IPS DF 4.7 (cell line): ENCODE data around the gene NEAT1.

Experiments used
- DNase-seq: peaks from one replicate; pipeline ENCODE4 v3.0.0-alpha.2; 2013; ENCODE audit warnings: low spot score; ENCODE audit errors: extremely low read depth

The NEAT1 gene

DNA sequence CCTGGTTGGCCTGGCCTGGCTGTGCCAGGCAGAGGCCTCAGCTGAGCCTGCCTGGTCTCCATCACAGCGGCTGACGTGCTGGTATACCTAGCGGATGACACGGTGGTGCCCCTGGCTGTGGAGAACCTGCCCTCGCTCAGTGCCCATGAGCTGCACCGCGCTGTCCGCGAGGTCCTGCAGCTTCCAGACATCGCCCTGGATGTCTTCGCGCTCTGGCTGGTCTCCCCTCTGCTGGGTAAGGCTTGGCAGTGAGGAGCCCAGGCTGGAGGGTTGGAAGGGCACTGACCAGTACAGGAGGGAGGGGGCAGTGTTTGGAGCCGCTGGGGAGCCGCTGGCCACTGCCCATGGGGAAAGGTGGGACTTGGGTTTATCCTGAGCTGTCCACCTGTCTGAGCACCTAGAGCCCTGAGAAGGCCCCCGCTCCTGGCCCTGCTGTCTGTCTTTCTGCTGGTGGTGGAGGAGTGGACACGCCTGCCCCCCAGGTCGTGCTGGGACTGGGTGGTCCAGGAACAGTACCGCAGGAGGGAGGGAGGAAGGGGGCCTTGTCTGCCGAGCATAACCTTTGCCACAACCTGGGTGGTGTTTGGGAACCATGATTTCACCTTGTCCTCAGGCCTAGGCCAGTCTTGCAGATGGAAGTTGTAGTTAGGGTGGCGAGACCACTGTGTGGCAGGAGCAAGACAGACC is 33.2 kb upstream of the NEAT1 start:
- DNase-seq, result no peak

DNA sequence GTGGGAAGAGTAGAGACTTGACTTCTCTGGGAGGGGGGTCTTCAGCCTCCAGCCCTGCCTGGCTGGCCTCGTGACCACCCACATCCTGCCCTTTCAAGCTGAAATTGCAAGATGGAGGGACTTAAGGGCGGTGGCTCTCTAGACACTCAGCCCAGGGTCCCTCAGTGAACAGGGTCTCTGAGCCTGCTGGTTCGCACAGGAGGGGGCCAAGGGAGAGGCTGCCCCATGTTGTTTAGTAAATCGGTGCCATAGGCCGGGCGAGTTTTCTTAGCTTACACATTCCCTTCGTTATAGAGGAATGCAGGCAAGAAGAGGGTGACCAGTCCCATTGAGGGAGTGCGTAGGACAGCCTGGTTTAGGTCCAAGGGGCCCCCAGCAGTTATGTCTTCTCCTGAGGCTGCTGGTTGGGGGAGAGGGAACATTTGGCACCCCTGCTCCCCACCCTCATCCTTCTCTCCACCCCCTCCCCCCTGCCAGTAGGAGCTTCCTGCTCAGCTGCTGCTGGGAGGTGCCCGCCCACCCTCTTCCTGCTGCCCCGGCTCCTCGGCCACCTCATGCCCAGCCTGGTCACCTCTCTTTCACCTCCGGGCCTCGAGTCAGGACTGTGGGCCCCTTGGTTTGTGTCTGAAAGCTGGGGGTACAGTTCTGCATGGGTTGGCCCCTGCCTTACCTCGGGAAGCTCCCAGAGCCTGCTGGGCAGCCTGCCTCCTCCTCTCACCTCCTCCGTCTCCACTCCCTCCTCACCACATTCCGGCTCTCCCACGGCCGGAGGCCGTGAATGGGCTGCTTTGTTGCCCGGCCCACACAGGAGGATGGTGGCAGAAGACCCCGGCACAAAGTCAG is 32.3 kb upstream of the NEAT1 start:
- no peak for DNase-seq

DNA sequence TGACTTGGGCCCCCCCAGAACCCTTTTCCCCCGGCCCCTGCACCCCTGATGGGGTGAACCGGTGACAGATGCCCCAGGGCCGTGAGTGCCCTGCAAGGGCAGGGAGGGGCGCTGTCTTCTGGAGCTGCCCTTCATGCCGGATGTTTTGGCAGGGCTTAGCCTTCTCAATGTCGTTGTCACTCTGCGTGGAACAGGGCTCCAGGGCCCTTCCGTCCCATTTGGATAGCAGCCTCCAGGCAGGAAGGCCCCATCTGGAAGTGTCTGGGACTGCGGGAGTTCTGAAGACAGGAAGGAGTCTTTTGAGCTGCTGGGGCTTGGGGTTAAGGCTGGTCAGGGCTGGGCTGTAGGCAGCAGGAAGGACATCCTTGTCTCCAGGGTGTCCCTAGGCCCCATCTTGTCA is 31.6 kb upstream of the NEAT1 start:
- DNase-seq, result no peak

DNA sequence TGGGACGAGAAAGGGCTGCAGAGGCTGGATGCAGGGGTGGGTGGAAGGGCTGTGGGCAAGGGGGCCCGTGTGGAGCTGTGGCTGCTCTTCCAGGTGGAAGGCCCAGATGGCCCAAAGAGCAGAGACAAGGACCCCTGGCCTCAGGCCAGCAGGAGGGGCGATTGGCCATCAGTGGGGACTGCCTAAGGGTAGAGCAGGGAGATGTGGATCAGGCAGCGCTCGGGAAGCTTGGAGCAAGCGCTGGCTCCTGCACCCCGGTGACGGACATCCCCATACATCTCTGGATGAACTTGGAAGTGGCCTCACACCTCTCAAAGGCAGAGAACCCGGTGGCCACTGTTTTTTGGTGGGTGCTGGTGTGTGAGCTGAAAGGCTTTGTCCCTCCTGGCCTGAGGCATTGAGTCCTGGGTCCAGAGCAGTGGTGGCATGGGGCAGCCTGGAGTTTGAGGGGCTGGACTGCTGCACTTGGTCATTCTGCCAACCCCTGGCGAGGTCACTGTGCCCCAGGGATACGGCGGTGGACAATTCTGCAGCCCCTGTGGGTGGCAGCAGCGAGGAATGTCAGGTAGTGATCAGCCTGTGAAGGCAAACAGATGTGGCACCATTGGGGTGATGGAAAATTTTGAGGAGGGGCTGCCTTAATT is 30.3 kb upstream of the NEAT1 start:
- no peak for DNase-seq

DNA sequence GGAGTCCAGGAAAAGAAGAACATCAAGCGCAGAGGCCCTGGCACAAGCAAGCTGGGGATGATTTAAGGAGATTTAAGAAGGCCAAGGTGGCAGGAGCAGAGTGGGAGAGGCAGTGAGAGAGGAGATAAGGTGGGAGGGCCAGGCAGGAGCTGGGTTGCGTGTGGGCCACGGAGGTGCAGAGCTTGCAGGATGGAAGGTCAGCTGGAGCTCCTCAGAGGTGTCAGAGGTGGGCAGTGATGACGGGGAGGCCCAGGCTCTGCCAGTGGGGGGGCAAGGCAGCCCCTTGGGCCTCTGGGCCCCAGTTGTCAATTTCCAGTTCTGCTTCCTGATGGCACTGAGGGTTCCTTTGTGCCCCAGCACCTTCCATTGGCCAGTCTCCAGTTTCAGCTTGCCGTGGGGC is 29.7 kb upstream of the NEAT1 start:
- DNase-seq, result no peak

DNA sequence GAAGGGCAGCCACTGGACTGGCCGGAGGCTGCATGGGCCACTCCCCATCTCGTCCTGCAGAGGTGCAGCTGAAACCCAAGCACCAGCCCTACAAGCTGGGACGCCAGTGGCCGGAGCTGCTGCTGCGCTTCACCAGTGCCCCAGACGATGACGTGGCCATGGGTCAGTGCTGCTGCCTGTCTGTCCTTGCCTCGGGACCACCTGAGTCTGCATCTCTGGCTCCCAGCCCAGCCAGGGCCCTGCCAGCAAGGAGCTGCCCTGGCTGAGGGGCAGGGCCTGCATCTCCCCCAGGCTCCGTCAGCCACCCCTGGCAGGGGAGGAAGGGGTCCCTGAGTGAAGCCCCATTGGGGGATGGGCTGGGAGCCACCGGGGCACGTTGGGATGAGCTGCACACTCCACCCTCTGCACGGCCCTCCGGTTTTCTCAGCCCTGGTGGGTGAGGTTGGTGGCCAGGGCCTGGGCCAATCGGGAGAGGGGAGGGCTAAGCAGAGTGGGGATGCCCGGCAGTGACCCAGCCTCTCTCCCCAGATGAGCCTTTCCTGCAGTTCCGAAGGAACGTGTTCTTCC is 29.0 kb upstream of the NEAT1 start:
- no peak for DNase-seq

DNA sequence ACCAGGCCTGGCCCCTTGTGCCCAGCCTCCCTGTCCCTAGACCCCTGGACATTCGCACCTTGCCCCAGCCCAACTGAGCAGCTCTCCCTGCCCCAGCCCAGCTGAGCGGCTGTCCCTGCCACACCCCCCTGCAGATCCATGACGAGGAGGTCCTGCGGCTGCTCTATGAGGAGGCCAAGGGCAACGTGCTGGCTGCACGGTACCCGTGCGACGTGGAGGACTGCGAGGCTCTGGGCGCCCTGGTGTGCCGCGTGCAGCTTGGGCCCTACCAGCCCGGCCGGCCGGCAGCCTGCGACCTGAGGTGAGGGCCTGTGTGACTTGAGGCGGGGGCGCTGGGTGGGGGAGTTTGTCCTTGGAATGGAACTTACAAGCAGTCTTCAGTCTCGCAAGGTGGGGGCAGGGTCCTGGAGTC is 28.5 kb upstream of the NEAT1 start:
- DNase-seq, result no peak

DNA sequence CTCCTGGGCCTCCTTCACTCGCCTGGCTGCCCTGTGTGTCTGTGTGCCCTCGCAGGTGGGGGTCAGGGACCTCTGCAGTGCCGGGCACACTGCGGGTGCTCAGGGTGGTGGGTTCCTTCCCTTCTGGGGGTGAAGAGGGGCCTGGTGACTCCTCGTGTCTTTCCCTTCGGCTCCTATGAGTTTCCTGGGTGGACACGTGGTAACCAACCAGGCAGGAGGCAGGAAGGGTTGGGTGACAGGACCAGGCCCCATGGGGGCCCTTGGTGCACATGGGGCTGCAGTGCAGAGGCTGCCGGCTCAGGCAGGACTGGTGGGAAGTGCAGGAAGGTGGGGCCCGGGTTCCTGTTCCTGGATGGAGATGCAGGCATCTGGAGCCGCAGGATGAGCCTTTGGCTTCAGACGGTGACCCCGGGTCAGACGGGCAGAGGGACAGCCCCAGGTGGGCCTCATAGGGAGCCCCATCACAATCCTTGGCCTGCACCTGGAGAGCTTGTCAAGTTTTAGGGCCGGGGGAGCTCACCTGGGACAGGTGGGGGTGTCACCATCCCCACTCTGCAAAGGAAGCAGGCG is 26.6 kb upstream of the NEAT1 start:
- DNase-seq, result no peak

DNA sequence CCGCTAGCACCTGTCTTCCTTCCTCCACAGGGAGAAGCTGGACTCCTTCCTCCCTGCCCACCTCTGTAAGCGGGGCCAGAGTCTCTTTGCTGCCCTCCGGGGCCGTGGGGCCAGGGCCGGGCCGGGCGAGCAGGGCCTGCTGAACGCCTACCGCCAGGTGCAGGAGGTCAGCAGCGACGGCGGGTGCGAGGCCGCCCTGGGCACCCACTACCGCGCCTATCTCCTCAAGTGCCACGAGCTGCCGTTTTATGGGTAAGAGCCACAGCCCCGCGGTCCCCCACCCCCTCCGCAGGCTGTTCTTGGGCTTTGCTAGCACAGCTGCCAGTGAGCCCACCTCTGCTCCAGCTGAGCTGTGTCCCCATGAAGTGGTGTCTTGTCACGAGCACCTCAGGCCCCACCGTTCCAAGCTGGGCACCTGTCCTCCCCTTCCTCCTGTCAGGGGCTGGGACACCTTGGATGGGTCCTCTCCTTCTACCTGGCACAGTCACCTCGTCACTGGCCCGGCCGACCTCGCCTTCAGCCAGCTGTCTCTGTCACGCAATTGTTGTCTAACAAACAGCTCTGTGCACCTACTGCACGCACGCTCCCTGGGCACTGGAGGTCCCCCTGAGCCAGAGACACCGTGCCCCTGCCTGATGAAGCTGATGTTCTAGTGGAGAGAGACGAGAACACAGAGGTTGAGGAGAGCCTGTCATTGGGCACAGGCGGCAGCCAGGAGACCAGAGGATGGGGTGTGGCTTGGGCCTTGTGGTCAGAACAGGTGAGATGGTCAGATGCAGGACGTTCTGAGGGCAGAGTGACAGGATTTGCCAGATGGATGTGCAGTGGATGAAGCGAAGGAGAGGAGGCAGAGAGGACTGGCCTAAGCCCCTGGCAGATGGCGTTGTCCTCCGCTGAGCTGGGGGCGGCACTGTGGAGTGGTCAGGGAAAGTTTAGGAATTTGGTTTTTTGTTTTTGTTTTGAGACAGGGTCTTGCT is 25.5 kb upstream of the NEAT1 start:
- DNase-seq, result no peak

DNA sequence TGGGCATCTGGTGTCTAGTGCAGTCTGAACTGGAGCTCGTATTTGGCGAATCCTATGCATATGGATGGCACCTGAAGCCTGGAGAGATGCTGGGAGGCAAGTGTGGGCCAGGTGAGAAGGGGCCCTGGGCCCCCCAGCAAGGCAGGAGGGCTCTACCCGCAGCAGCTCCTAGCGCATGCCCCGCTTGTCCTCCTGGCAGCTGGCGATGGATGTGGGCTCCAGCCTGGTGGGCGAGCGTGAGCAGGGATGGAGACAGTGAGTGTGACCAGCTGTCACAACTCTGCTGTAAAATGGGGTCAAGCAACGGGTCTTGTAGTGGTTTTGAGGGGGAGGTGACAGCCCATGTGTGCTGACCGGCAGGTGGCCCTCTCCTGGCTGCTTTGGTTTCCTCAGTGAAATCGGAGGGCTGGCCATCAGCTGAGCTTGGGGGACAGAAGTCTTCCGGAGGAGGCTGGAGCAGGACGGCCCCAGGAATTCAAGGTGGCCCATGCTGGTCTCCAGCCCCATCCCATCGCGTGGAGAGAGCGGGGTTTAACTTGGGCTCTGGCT is 24.2 kb upstream of the NEAT1 start:
- DNase-seq, result no peak

DNA sequence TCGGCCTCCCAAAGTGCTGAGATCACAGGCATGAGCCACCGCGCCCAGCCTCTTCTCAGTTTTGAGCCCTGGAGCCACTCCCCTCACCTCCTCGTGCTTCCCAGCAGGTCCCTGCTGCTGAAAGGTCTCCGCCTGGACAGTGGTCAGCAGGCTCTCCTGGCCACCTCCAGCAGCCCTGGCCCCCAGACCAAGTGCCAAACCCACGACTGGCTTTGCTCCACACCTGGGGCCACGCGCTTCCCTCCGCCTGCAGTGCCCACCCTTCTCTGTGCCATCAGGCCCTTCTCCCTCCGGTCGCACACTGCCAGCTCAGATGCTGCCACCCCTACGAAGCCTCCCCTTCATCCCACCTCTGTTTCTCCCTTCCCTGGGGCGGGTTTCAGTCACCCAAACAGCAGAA is 23.3 kb upstream of the NEAT1 start:
- no peak for DNase-seq

DNA sequence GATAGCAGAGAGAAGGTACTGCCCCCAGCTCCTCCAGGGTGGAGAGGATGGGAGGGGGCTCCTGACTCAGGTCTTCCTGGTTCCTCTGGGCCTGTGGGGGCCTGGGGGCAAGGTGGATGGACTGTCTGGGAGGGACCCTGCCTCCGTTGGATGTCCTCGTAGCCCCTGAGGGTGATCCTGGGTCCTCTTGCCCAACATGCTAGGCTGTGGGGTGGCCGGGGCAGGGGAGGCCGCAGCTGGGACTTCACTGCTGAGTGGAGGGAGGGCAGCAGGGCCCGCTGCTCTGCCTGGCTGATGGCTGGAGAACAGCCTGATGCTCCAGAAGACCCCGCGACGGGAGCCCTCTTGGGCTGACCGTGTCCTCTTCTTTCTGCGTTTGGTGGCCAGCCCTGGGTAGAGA is 22.8 kb upstream of the NEAT1 start:
- DNase-seq, result no peak

DNA sequence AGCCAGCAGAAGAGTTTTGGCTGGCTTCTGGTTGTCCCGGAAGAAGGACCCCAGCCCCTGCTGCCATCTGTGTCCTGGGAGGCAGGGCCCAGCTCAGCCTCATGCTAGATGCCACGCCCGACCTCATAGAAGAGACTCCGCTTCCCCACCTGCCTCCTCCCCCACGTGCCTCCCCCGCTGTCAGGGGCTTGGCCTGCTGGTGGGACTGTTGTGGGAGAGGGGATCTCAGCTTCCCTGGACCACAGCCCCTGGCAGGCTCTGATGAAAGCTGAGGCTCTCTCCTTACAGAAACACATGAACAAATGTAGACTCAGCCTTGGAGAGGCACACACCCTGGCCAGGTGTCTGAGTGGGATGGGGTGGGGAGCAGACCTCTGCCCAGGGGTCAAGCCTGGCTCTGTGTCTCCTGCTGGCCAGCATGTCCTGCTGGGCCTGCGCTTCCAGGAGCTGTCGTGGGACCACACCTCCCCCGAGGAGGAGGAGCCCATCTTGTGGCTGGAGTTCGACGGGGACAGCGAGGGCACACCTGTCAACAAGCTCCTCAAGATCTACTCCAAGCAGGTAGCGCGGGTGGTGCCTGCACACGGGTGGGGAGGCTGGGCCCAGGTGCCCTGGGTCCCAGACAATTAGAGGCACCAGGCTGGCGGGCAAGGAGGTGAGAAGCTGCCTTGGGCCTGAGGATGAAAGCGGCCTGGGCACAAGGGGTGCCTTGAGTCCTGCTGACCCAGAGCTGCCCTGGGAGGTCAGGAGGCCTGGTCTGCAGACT is 22.1 kb upstream of the NEAT1 start:
- DNase-seq, result no peak

DNA sequence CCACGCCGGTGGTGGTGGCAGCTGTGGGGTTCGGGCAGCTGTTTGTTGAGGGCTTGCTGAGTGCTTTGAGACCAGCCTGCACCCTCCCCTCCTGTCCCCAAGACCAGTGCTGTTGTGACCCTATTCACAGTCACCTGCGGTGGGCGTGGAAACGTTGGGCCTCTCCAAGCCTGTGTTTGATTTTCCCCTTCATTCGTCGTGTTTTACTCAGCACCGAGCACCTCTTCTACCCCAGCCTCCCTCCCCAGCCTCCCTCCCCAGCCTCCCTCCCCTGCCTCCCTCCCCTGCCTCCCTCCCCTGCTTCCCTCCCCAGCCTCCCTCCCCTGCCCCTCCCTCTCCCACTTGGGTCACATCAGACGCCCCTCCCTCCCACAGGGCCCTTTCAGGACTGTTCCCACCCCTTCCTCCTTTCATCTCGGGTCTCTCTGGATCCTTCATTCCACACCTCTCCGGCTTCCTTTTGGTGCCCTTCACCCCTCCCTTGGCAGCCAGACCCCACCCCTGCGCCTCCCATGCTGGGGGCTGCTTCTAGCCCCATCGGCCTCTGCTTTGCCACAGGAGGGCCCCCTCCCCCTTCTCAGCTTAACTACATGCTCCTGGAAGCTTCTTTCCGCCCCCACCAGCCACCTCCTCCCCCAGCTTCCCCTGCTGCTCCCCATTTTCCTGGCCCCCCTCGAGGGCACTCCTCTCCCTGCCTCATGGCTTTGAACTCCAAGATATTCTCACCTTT is 21.4 kb upstream of the NEAT1 start:
- DNase-seq, result no peak

DNA sequence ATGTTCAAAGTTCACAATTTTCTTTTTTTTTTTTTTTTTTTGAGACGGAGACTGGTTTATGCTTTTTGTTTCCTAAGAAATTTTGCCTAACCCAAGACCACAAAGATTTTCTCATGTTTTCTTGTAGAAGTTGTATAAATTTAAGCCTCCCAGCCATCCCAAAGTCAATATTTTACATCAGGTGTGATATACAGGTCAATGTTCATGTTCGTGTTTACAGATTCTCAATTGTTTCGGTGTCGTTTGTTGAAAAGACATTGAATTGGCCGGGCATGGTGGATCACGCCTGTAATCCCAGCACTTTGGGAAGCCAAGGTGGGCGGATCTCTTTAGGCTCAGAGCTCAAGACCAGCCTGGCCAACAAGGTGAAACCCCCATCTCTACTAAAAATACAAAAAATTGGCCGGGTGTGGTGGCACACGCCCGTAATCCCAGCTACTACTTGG is 20.8 kb upstream of the NEAT1 start:
- DNase-seq, result no peak

DNA sequence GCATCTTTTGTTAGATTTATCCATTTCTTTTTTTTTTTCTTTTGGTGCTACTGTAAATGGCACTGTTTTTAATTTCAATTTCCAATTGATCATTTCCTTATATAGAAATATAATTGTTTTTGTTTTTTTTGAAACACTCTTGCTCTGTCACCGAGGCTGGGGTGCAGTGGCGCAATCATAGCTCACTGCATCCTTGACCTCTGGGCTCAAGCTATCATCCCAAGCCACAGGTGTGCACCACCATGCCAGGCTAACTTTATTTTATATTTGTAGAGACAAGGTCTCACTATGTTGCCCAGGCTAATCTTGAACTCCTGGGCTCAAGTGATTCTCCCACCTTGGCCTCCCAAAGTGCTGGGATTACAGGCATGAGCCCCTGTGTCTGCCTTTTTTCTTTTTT is 19.8 kb upstream of the NEAT1 start:
- DNase-seq, result no peak

DNA sequence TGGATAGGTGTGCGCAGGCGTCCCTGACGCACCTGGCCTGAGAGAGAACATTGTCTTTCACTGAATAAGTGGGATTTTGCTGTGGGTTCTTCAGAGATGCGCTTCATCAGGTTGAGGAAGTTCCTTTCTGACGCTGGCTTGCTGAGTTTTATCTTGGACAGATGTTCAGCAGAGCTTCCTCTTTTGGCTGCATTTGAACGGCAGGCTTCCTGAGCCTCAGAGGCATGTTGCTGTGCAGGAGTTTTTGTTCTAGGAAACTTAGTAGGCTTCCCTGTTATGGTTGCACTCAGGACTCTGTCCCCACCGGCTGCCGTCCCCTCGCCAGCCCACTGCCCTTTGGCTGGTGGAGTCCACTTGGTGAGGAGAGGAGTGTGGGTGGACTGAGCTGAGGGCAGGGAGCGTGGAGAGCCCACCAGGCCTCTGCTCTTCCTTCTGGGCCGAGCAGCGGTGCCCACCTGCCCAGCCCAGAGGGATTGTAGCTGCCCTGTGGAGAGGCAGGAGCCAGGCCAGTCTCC is 18.9 kb upstream of the NEAT1 start:
- DNase-seq, result no peak

DNA sequence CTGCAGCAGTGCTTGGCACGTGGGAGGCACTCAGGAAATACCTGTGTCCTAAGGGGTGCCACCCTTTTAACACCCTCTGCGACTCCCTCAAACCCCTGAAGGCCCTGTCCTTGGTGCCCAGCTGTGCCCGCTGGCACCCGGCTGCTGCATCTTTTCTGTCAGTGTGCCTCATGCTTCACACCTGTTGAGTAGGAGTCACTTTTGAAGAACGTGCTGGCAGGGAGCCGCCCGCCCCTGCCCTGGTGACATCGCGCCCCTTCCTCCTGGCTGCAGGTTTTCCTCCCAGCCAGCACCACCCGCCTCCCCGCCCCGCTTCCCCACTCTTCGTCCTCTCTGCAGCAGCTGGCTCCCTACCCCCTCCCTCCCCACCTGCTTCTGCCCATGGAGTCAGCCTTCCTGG is 18.4 kb upstream of the NEAT1 start:
- DNase-seq, result no peak
